Adipose tissue (tissue), 3 donors: ENCODE measurements around the gene PHYKPL. TPM values are rescaled to one million over a fixed set of nuclear protein-coding genes. Genes with fewer than 3 reads are reported as not detected.
"Not testable (repeated sequence)": the region's sequence is repeated elsewhere in the genome, so short reads cannot be mapped to it uniquely, and the experiment has no call there.

Experiments used
- H3K27ac ChIP-seq: one replicate; pipeline ENCODE4 v1.5.1; 2013; ENCODE audit warnings: low read depth, low read length
- WGBS, 3 donors: extraction: QIAGEN DNeasy Blood & Tissue Kit; methylation state at CpG; one replicate each; pipeline ENCODE4 v1.1.7; 2013; 5-methylcytosine and 5-hydroxymethylcytosine counted together
- polyA plus RNA-seq, 3 donors: library from polyadenylated mRNA; stranded (reverse); fragments of 200-250 nt; gene quantifications; one replicate each; pipeline ENCODE4 v1.2.3, GENCODE V29; 2013
- donor health status: healthy with polysubstance abuse.
- donor health status: Bipolar disorder and iron deficiency.
- donor health status: healthy.

Gene PHYKPL
- polyA plus RNA-seq, 3 donors, result 32.0 to 76.5 (median 65.5) TPM

DNA sequence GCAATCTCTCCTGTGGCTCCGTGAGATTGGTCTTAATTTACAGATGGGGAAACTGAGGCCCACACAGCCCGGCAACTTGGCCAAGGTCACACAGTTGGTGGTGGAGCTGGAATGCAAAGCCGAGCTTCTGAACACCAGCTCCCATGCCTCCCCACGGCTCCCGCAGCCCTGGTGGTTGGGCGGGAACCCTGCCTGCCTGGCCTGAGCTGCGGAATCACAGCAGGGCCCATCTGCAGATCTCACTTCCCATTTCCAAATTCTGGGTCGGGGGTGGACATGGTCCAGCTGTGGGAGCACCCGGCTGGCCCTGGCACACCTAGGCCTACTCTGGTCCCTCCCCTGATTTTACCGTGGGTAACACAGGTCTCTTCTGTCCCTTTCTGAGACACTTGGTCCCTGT lies 35.3 kb upstream of the PHYKPL start:
- no peak overlapping the region for H3K27ac ChIP-seq
- WGBS, 3 donors, result 83 to 87% (median 86%) methylated on average over 10 of the region's 10 CpGs

DNA sequence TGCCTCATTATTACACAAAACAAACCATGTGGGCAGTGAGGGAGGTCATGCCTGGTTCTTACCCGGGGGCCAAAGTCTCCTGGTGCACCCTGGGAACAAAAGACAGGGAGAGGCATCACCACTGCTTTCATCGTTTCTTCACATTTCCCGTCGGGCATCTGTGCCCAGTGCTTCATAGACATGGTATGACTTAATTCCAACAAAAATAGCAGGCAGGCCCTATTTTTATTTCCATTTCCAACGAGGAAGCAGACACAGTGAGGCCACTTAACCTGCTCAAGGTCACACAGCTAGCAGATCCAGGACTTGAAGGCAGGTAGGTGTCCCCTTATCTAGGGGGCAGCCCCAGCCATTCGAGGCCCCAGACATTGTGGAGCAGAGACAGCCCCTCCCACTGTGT lies 34.6 kb upstream of the PHYKPL start:
- H3K27ac ChIP-seq, result no peak overlapping the region
- WGBS, 3 donors, result 61 to 69% (median 61%) methylated on average over 6 of the region's 6 CpGs

DNA sequence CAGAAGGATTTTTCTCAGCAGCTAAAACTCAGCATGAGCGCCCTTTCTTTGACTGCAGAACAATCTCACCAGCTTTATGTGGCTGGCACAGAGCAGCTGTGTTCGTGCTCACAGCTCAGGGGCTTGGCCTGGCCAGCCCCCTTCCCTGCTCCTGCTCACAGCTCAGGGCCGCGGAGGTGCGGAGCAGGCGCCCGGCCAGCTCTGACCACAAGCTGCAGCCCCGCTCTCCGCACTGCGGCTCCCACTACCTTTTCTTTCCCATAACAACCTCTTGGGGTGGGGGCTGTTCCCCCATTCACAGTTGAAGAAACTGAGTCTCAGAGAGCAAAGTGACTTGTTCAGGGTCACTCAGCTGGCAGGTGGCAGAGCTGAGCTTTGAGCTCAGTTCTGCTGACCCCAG lies 34.0 kb upstream of the PHYKPL start:
- 88 to 95% (median 90%) methylated on average over 10 of the region's 10 CpGs for WGBS, 3 donors
- no peak overlapping the region for H3K27ac ChIP-seq

DNA sequence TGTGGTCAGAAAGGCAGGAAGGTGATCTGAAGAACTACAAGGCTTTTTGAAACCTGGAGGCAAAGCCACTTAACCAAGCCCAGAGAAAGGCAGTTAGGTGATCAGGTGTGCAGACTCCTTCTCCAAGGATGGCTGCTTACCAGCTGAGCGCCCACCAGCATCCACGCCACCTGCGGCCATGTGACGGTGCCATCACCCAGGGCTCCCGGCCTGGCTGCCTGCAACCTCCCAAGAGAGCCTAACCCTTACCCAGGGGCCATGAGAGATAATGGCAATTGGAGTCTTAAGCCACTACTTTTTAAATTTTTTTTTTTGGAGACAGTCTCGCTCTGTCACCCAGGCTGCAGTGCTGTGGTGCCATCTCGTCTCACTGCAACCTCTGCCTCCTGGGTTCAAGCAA lies 33.1 kb upstream of the PHYKPL start:
- 90 to 95% (median 91%) methylated on average over 7 of the region's 7 CpGs for WGBS, 3 donors
- no peak overlapping the region for H3K27ac ChIP-seq

DNA sequence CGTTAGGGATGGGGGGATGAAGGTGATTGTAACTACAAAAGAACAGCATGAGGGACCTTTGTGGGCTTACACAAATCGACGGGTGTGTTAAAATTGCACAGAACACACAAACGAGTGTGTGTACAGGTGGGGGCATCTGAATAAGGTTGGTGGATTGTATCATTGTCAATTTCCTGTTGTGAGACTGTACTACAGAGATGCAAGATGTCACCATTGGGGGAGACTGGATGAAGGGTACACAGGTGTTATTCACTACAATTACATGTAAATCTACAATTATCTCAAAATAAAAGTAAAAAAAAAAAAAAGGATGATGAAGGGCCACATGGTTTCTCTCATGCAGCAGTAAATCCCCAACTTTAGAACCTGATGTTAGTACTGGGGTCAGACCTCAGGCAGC lies 31.4 kb upstream of the PHYKPL start:
- H3K27ac ChIP-seq, result no peak overlapping the region
- WGBS, 3 donors, result 80 to 94% (median 90%) methylated on average over 4 of the region's 4 CpGs

DNA sequence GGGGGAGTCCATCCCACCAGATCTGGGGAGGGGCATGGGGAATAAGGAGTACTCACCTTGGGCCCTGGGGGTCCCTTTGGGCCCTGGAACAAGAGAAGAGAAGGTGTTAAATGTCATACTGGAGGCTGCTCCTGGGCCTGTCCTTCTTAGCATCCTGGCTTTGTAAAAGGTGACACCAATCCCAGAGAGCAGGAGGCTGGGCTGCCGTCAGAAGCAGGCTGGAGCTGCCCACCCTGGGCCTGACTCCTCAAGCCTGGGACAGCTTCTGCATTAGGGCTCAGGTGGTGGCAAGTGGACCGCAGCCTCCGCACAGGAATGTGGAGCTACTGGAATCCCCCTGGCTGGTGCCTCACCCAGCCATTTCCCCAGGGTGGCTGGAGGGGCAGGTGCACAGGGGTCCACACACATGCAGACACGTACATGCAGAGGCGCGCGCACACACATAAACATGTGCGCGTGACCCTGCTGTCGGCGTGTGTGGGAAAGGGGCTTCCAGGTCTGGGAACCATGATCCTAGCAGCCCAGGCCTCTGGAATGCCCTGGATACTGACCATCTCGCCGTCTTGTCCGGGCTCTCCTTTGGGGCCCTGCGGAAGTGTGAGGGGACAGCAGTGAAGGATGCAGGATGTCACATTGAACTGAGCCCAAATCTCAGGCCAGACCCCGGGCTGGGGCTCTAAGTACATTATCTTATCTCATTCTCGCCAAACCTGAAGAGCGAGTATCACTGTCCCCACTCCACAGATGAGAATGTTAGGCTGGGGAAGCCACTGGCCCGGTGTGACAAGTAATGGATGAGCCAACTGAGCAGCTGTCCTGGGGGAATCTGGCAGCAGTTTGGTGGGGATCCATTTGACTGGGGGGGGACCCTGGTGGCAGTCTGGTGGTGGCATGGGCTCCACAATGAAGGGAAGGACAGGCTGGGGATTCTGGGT lies 29.3 kb upstream of the PHYKPL start:
- 83 to 92% (median 91%) methylated on average over 19 of the region's 19 CpGs for WGBS, 3 donors
- H3K27ac ChIP-seq, result no peak overlapping the region

DNA sequence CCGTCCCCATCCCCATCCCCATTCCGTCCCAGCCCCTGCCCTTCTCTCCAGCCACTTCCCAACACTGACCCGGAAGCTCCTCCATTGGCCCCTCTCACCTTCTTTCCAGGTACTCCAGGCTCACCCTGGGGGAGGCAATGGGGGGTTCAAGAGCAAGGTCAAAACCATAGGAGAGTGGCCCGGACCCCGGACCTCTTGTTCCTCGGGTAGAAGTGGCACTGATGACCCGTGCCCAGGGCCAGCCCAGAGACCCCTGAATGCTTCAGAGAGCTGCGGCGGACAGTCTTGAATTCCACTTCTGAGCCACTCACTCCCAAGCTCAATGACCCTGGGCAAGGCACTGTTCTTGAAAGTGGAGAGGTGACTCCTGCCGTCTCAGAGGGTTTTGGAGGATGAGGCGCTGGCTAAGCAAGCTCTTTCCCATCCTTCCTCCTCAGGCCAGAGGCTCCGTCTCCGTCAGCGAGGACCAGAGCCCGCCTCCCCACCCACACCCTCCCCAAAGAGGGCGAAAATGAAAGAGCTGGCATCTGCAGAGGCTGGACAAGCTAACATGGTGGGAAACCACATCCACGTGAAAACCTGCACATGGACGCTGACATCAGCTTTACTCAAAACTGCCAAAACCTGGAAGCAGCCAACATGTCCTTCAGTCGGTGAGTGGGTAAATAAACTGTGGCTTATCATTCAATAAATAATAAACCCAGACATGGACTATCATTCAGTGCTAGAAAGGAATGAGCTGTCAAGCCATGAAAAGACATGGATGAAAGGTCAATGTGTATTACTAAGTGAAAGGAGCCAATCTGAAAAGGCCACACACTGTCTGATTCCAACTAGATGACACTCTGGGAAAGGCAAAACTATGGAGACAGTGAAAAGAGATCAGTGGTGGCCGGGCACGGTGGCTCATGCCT lies 27.3 kb upstream of the PHYKPL start:
- WGBS, 3 donors, result 65 to 86% (median 82%) methylated on average over 19 to 21 of the region's 21 CpGs
- no peak overlapping the region for H3K27ac ChIP-seq

DNA sequence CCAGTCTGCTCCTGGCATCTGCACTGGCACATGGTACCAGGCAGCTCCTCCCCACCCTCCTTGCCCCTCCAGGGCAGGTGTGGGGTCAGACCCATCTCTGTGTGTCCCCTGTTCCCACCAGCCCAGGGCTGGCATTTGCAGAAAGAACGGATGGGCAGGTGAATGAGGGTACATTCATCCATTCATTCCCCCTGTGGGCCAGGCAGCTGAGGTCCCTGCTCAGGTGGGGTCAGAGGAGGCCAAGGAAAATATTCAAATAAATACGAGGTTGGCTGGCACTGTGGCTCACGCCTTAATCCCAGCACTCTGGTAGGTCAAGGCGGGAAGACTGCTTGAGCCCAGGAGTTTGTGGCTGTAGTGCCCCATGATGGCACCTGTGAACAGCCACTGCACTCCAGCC lies 25.0 kb upstream of the PHYKPL start:
- WGBS, 3 donors, result 89 to 94% (median 93%) methylated on average over 4 of the region's 4 CpGs
- H3K27ac ChIP-seq, result no peak overlapping the region

DNA sequence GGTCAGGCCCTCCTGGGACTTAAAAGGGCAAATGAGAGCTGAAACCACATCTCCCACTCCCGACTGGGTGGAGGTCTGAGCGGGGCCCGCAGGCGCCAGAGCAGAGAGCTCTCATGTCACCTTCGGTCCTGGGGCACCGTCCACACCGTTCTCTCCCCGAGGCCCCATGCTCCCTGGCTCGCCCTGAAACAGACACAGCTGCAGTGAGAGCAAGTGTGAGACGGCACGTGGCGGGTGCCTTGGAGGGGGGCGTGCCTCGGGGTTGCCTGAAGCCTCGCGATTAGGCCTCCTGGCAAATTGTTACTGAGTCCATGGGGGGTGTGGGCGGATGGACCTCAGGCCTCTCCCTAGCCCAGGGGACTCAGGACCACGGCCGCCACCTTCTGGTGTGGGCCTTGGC lies 24.1 kb upstream of the PHYKPL start:
- no peak overlapping the region for H3K27ac ChIP-seq
- WGBS, 3 donors, result 77 to 84% (median 82%) methylated on average over 19 of the region's 19 CpGs

DNA sequence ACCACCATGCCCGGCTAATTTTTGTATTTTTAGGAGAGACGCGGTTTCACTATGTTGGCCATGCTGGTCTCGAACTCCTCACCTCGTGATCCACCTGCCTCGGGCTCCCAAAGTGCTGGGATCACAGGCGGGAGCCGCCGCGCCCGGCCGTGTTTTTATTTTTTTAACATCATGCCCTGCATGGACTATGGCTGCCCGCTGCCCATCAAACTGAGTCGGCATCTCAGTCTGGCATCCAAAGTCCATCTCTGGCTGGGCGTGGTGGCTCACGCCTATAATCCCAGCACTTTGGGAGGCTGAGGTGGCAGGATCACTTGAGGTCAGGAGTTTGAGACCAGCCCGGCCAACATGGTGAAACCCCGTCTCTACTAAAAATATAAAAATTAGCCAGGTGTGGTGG lies 21.0 kb upstream of the PHYKPL start:
- 88 to 92% (median 91%) methylated on average over 18 of the region's 18 CpGs for WGBS, 3 donors
- H3K27ac ChIP-seq, result not testable (repeated sequence)

DNA sequence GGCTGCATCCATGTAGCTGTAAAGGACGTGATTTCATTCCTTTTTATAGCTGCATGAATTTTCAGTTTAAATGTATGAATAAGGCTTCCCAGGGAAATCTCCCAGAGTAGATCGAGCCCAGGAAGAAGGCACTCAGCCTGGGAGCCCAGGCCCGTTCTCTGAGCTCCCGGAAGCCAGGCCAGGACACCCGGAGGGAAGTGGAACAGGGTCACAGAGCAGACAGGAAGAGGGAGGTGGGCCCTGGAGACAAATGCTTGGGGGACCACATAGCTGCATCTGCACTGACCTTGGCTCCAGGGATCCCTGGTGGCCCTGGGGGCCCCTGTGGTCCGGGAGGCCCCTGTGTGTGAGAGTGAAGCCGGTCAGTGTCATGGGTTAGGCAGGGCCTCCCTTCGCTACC lies 19.7 kb upstream of the PHYKPL start:
- H3K27ac ChIP-seq, result no peak overlapping the region
- 61 to 70% (median 67%) methylated on average over 8 of the region's 8 CpGs for WGBS, 3 donors

DNA sequence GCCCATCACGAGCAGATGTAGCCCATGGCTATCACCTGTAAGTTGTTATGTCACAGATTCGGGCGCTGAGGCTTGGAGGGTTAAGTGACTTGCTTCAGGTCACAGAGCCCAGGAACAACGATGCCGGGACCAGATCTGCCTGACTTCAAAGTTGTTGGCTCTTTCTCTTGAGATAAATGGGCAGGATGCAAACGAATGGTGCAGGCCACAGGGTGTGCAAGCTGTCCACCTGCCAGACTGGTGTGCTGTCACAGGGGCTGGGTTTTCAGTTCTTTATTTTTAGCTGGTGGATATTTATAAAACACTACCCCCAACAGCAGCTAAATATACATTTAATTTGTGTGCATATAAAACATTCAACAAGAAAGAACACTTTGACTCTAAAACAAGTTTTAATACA lies 17.7 kb upstream of the PHYKPL start:
- WGBS, 3 donors, result 65 to 75% (median 74%) methylated on average over 6 of the region's 6 CpGs
- H3K27ac ChIP-seq, result no peak overlapping the region

DNA sequence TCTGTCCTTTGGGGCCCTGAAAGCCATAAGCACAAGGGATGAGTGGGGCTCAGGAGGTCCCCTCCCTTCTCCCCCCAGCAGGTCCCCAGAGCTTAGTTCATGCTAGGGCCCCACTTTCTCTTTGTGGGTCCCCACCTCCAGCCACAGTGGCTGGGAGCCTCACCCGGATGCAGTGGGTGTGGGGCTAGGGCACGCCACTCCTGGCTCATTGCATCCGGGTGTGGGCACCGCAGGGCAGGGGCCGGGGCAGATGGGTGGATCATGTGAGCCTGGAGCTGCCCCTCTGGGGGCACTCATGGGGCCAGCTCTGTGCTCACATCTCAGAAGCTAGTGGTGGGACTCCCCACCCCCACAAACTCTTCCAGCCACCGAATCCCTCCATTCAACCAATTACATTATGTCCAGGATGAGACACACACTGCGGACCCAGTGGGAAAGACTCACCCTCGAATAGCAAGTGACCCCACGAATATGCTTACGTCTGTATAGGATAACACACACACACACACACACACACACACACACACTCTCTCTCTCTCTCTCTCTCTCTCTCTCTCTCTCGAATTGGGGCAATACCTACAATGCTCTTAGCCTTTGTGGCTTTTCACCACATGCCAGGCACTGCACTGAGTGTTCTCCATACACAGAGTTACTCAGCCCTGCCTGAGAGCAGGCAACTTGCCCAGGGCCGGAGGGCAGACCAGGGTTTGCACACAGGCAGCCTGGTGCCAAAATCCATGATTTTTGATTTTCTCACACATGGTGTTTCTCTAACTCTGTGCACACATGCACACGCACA lies 16.8 kb upstream of the PHYKPL start:
- no peak overlapping the region for H3K27ac ChIP-seq
- 67 to 73% (median 68%) methylated on average over 12 to 13 of the region's 13 CpGs for WGBS, 3 donors

DNA sequence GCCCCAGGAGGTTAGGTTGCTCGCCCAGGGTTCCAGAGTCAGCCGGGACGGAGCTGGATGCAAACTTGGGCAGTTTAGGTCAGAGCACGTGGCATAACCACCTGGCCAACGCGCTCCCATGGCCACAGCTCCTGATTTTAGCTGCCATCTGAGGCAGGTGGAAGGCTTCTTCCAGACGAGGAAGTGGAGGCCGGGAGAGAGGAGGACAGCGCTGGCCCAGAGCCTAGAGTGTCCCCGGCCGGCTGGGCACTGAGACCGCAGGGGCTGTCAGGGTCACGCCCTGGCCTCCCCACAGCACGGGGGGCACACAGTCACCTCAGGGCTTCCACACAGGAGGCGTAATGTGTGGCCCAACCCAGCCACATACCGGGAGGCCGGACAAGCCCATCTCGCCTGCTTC lies 16.1 kb upstream of the PHYKPL start:
- no peak overlapping the region for H3K27ac ChIP-seq
- WGBS, 3 donors, result 86 to 87% (median 87%) methylated on average over 18 of the region's 18 CpGs

DNA sequence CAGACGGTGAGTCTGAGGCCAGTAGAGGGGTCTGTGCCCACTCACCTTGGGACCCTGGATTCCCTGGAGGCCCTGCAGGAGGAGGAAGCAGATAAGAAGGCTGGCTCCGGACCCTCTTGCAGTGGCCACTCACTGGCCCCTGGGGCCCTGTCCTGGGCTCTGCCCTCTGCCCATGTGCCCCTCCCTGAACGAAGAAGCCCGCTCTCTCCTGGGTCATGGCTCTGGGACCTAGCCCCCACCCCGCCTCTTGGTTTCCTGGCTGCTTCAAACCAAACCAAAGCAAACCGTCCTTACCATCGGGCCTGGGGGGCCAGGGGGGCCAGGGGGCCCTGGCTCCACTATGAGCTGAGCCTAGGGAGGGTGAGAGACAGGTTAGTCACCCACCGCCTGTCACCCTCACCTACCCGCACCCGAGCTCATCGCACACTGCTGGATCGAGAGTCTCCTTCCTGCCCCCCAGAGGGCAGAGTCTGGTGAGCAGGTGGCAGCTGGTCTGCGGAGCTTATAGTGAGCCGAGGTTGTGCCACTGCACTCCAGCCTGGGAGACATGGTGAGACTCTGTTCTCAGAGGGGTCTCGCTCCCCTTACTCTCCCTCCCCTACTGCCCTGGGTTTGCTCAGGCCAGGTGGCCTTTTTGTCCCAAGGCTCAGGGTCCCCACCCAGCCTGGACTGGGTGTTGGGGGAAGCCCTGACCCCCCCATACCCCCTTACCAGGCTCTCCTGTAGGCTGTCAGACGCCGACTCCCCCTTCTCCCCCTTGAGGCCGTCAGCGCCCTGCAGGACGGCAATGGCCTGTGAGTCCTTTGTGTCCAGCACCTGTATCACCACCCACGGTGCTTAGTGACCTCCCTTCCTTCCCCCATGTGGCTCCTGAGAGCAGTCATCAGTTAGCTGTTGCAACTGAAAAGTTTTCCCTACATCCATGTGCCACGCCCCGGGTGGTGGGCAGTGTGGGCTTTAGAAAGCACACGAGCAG lies 15.2 kb upstream of the PHYKPL start:
- WGBS, 3 donors, result 58 to 77% (median 74%) methylated on average over 24 of the region's 24 CpGs
- no peak overlapping the region for H3K27ac ChIP-seq

DNA sequence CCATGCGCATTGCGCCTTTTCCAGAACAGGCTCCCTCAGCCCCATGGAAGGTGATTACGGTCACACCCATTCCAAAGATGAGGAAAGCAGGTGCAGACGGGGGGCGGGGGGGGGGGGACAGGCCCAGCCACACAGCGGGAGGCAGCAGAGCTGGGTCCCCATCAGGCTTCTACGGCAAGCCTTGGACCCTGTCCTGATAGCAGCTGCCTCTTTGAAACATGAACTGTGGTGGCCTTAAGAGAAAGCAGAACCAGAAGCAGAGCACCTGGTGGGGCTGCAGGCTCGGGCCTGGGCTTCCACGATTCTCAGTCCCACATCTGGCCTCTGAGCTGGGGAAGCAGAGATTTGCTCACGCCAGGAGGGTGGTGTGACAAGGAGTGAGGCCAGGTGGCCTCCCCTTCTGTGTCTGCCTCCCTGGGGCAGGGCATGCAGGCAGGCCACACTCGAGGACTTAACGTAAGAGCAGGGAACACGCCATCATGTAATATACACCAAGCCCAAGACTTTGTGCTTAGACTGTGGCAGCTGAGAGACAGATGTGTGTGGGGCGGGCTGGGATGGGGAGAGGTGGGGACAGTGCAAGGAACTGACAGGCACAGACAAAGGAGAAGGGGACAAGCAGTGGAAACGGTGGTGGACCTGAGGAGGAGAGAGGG lies 14.2 kb upstream of the PHYKPL start:
- WGBS, 3 donors, result 70 to 79% (median 78%) methylated on average over 15 of the region's 15 CpGs
- no peak overlapping the region for H3K27ac ChIP-seq

DNA sequence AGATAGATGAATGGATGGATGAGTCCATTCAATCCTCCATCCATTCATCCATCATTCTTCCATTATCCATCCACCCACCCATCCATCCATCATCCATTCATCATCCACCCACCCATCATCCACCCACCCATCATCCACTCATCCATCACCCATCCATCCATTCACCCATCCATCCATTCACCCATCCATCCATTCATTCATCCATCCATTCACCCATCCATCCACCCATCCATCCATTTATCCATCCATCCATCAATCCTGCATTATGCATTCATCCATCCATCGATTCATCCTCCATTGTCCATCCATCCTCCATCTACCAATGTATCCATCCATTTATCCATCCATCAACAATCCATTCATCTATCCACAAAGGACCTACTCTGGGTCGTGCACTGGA lies 12.8 kb upstream of the PHYKPL start:
- no peak overlapping the region for H3K27ac ChIP-seq
- 66 to 93% (median 80%) methylated on average over 2 of the region's 2 CpGs for WGBS, 3 donors
